ENCODE data around the gene PDE4A.

The PDE4A gene

GRCh38 chr19:10402441-10403038 lies 17.8 kb upstream of the PDE4A start:
- TF ChIP-seq CTCF (IDR thresholded peaks at IDR 0.05; ENCODE audit: extremely low read depth, insufficient read depth, missing control alignments): no peak
- in situ Hi-C loops (cut with MboI; ENCODE audit: low pct_unique_long_range_greater_than_20kb, low sequenced_read_pairs, unreplicated experiment): no loop called here
- no peak for DNase-seq (ENCODE audit: low spot score)

GRCh38 chr19:10403137-10404021 lies 17.0 kb upstream of the PDE4A start, which contains the start of gene CDC37:
Gene CDC37, minus strand, starts transcription at chr19:10403542. Its CDS starts 63 bp downstream, at chr19:10403479.
- TF ChIP-seq CTCF (IDR thresholded peaks at IDR 0.05; ENCODE audit: extremely low read depth, insufficient read depth, missing control alignments): no peak
- in situ Hi-C loops (cut with MboI; ENCODE audit: low pct_unique_long_range_greater_than_20kb, low sequenced_read_pairs, unreplicated experiment): no loop called here
- DNase-seq (ENCODE audit: low spot score): peak; percentile 99

- in situ Hi-C loops (cut with MboI; ENCODE audit: low pct_unique_long_range_greater_than_20kb, low sequenced_read_pairs, unreplicated experiment): no loop called here
- TF ChIP-seq CTCF (IDR thresholded peaks at IDR 0.05; ENCODE audit: extremely low read depth, insufficient read depth, missing control alignments): peak; percentile 10
- no peak for DNase-seq (ENCODE audit: low spot score)
These were observed 15.2 kb upstream of the PDE4A start for GRCh38 chr19:10404888-10405820.

GRCh38 chr19:10406191-10406590 lies 14.1 kb upstream of the PDE4A start:
- in situ Hi-C loops (cut with MboI; ENCODE audit: low pct_unique_long_range_greater_than_20kb, low sequenced_read_pairs, unreplicated experiment): no loop called here
- TF ChIP-seq CTCF (IDR thresholded peaks at IDR 0.05; ENCODE audit: extremely low read depth, insufficient read depth, missing control alignments): no peak
- DNase-seq (ENCODE audit: low spot score): no peak

- no peak for TF ChIP-seq CTCF (IDR thresholded peaks at IDR 0.05; ENCODE audit: extremely low read depth, insufficient read depth, missing control alignments)
- in situ Hi-C loops (cut with MboI; ENCODE audit: low pct_unique_long_range_greater_than_20kb, low sequenced_read_pairs, unreplicated experiment): no loop called here
These were observed 13.2 kb upstream of the PDE4A start for GRCh38 chr19:10407096-10407495.

More at GRCh38 chr19:10407096-10407495, 13.2 kb upstream of the PDE4A start:
- DNase-seq (ENCODE audit: low spot score): no peak
